DND-41 (cell line): Measurements from ENCODE around the gene POU2F1.

Experiments
- ATAC-seq: fragments of 200-7000 bp; cut with Tn5 transposase; 3 replicates; pipeline ENCODE4 v1.9.1; 2021; ENCODE audit warnings: low read depth; ENCODE audit not compliant: insufficient read depth
- DNase-seq: peaks from one replicate; pipeline ENCODE4 v3.0.0-alpha.2; 2020
- H2AFZ ChIP-seq: 2 replicates; pipeline ENCODE4 v1.6.0; 2012; ENCODE audit warnings: low read depth, low read length
- H3K27ac ChIP-seq: 2 replicates; pipeline ENCODE4 v1.5.1; 2012; ENCODE audit warnings: low read length, inconsistent platforms
- H3K27me3 ChIP-seq: fragments of 200-600 bp; sonication (generic); 2 replicates; pipeline ENCODE4 v1.6.0; 2012; ENCODE audit warnings: low read length, mild to moderate bottlenecking, inconsistent platforms; ENCODE audit not compliant: insufficient read depth, poor library complexity
- H3K36me3 ChIP-seq: 2 replicates; pipeline ENCODE4 v1.5.1; 2012; ENCODE audit warnings: low read length, inconsistent platforms; ENCODE audit not compliant: insufficient read depth
- H3K4me1 ChIP-seq: 2 replicates; pipeline ENCODE4 v1.5.1; 2012; ENCODE audit warnings: mild to moderate bottlenecking, low read length; ENCODE audit not compliant: insufficient read depth
- H3K4me2 ChIP-seq: 2 replicates; pipeline ENCODE4 v1.6.0; 2012; ENCODE audit warnings: mild to moderate bottlenecking, moderate library complexity, low read length, inconsistent platforms; ENCODE audit not compliant: insufficient read depth
- H3K4me3 ChIP-seq, 2 experiments: fragments of 200-600 bp in 1 of 2; shearing (Covaris generic) in 1 of 2; 2 replicates each; pipeline ENCODE4 v1.5.1; 2012 to 2016; ENCODE audit warnings: inconsistent platforms in 2 of 2, low read length in 2 of 2, mild to moderate bottlenecking in 2 of 2, low read depth in 1 of 2, moderate library complexity in 1 of 2
- H3K79me2 ChIP-seq: 2 replicates; pipeline ENCODE4 v1.6.0; 2012; ENCODE audit warnings: low read length, inconsistent platforms; ENCODE audit not compliant: insufficient read depth
- H3K9ac ChIP-seq: 2 replicates; pipeline ENCODE4 v1.6.0; 2012; ENCODE audit warnings: low read depth, mild to moderate bottlenecking, inconsistent platforms, low read length, moderate library complexity
- H3K9me3 ChIP-seq: 2 replicates; pipeline ENCODE4 v1.5.1; 2012; ENCODE audit warnings: low read length, moderate library complexity, mild to moderate bottlenecking, inconsistent platforms; ENCODE audit not compliant: insufficient read depth, severe bottlenecking
- H4K20me1 ChIP-seq: 2 replicates; pipeline ENCODE4 v1.6.0; 2012; ENCODE audit warnings: low read length; ENCODE audit not compliant: insufficient read depth
- CTCF ChIP-seq: IDR thresholded peaks from 2 replicates; pipeline ENCODE4 v1.5.1; 2012; ENCODE audit warnings: borderline replicate concordance, low read length, moderate library complexity, mild to moderate bottlenecking; ENCODE audit not compliant: poor library complexity, severe bottlenecking; ENCODE audit errors: extremely low read depth
- EZH2 ChIP-seq: IDR thresholded peaks from 3 replicates; pipeline ENCODE4 v1.6.1; 2012; ENCODE audit warnings: borderline replicate concordance, low read depth, mild to moderate bottlenecking, moderate library complexity, low read length, inconsistent platforms; ENCODE audit not compliant: severe bottlenecking

Gene POU2F1

GRCh38 chr1:167225920-167226319 lies 5.2 kb downstream of the POU2F1 start:
- Histone ChIP-seq H3K9me3 (no peaks in the 10 kb centered on the region), H3K4me2 (no peak overlapping the region), H2AFZ (no peak overlapping the region), H3K4me3 (no peak overlapping the region), H3K9ac (no peak overlapping the region), H3K4me1 (peaks cover 17% of the 10 kb centered on the region), H3K79me2 (peaks cover 98% of the 10 kb centered on the region), H3K27me3 (no peaks in the 10 kb centered on the region), H3K27ac (no peak overlapping the region), H3K36me3 (no peaks in the 10 kb centered on the region), H4K20me1 (peaks cover 25% of the 10 kb centered on the region; the same call in 1 of the 2 replicates)
- TF ChIP-seq EZH2 (no peak), CTCF (no peak)
- ATAC-seq (no peak), DNase-seq (no peak)

DNA sequence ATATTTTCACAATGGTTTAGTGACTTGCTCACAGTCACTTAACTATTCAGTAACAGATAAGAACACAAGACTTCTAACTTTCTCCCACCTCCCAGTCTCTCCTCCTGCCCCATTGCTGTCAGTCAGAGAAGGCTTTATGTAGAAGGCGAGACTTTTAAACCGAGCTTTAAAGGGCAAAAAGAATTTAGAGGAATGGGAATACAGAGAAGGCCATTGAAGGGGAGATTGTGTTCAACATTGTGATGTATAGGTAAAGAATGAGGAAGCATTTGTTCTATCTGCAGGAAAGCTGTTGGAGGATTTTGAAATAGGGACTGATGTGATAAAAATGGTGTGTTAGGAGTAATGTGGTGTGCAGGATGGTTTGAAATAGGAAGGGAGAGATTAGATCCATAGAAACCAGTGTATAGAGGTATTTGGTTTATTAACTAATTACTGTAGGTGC lies 7.3 kb downstream of the POU2F1 start:
- Histone ChIP-seq H4K20me1 (peaks cover 31% of the 10 kb centered on the region; the same call in 1 of the 2 replicates), H3K27ac (no peak overlapping the region), H2AFZ (no peak overlapping the region)

DNA sequence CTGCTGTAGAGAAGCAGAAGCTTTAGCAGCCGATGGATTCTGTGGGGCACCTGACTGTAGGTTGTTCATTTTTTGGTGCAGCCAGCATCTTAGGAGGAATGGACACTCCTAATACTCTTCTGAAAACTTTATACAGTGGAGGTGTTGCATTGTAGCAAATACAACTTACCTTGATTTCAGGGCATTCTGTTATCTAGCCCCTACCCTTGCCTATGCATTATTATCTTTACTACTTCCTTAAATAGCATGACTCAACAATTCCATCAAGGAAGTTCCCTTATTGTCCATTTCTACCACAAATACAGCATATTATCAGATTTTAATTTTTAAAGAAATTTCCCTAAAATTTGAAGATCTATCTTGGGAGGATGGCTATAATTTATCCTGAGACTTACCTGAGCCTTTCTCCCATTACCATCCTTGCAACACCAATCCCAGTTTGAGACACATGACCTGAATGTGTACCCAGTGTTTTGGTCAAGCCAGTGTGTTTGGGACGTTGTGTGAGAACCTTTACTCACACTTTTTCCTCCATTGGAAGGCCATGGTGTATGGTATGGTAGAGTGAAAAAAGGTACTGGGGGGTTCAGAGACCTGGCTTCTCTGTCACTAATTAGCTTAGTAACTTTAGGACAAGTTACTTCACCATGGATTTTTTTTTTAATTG lies 9.2 kb downstream of the POU2F1 start:
- DNase-seq (no peak), ATAC-seq (no peak)
- peaks cover 31% of the 10 kb centered on the region; the same call in 1 of the 2 replicates for H4K20me1 ChIP-seq
- H3K4me1 ChIP-seq: no peaks in the 10 kb centered on the region
- TF ChIP-seq EZH2: no peak
- H3K9ac ChIP-seq: no peak overlapping the region
- no peak overlapping the region for H2AFZ ChIP-seq
- no peaks in the 10 kb centered on the region for H3K9me3 ChIP-seq
- no peak overlapping the region for H3K4me3 ChIP-seq
- H3K27me3 ChIP-seq: no peaks in the 10 kb centered on the region
- H3K79me2 ChIP-seq: peaks cover 98% of the 10 kb centered on the region
- H3K36me3 ChIP-seq: no peaks in the 10 kb centered on the region
- no peak overlapping the region for H3K4me2 ChIP-seq
- H3K27ac ChIP-seq: no peak overlapping the region

More for the DNA sequence above, 7.3 kb downstream of the POU2F1 start:
- no peak for DNase-seq
- Histone ChIP-seq H3K79me2 (peaks cover 99% of the 10 kb centered on the region), H3K27me3 (no peaks in the 10 kb centered on the region), H3K9ac (no peak overlapping the region), H3K4me1 (peaks cover 9% of the 10 kb centered on the region), H3K9me3 (no peaks in the 10 kb centered on the region), H3K36me3 (no peaks in the 10 kb centered on the region), H3K4me2 (no peak overlapping the region), H3K4me3 (no peak overlapping the region)
- ATAC-seq: no peak
- no peak for TF ChIP-seq CTCF
- TF ChIP-seq EZH2: no peak

- DNase-seq (no peak), ATAC-seq (no peak)
- Histone ChIP-seq H3K9me3 (no peaks in the 10 kb centered on the region), H3K79me2 (peaks cover 98% of the 10 kb centered on the region), H3K4me1 (no peaks in the 10 kb centered on the region), H3K9ac (no peak overlapping the region), H3K4me2 (no peak overlapping the region), H2AFZ (no peak overlapping the region), H3K4me3 (no peak overlapping the region), H3K27me3 (no peaks in the 10 kb centered on the region), H3K36me3 (no peaks in the 10 kb centered on the region), H4K20me1 (peaks cover 37% of the 10 kb centered on the region; the same call in 1 of the 2 replicates), H3K27ac (no peak overlapping the region)
- TF ChIP-seq CTCF (no peak), EZH2 (no peak)
These were observed 9.8 kb downstream of the POU2F1 start for GRCh38 chr1:167230437-167230836.
